NK-92 (cell line): ENCODE results near the gene AFG1L.
"Not testable (repeated sequence)": the region's sequence is repeated elsewhere in the genome, so short reads cannot be mapped to it uniquely, and the experiment has no call there.

Experiments used
- DNase-seq: peaks from one replicate; lab custom pipeline; 2025; ENCODE audit not compliant: unreplicated experiment; lab: John Stamatoyannopoulos, UW

AFG1L gene

DNA sequence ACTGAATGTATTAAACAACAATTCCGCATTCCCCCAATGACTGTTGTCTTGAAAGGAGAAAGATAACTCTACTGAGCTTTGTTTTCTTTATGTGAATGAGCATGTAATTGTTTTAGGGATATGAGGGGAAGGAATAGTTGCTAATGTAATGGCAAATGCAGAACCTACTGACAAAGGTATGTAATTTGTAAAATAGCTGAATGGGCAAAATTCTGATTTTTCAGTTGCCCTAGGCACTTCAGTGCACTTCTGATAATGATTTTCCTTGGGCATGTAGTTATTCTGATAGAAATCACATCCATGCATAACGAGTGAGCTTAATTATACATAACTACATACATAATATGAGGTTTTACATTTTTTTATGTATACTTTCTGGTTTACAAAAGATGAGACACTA lies 212.5 kb downstream of the AFG1L start:
- no peak for DNase-seq

DNA sequence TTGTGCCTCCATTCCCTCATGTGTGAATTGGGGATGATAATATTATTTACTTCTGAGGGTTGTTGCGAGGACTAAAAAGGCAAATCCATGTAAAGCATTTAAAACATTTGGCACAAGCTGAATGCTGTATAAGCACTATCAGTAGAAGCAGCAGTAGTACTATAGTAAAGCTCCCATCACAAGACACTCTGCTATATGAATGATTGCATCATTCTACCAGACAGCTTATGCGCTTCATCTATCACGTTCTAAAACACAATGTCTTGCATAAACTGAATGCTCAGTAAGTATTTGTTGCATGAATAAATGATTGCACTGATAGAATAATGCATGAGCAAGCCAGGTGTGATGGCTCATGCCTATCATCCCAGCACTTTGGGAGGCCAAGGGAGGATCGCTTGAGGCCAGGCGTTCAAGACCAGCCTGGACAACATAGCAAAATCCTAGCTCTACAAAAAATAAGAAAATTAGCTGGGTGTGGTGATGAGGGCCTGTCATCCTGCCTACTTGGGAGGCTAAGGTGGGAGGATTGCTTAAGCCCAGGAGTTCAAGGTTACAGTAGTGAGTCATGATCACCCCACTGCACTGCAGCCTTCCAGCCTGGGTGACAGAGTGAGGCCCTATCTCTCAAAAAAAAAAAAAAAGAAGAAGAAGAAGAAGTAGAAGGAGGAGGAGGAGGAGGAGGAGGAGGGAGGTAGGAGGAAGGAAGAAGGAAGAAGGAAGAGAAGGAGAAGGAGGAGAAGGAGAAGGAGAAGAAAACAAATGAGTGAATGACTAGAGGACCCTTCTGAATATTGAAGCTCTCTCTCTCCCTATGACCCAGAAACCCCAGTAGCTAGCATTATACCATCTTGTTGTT lies 215.8 kb downstream of the AFG1L start:
- no peak for DNase-seq

DNA sequence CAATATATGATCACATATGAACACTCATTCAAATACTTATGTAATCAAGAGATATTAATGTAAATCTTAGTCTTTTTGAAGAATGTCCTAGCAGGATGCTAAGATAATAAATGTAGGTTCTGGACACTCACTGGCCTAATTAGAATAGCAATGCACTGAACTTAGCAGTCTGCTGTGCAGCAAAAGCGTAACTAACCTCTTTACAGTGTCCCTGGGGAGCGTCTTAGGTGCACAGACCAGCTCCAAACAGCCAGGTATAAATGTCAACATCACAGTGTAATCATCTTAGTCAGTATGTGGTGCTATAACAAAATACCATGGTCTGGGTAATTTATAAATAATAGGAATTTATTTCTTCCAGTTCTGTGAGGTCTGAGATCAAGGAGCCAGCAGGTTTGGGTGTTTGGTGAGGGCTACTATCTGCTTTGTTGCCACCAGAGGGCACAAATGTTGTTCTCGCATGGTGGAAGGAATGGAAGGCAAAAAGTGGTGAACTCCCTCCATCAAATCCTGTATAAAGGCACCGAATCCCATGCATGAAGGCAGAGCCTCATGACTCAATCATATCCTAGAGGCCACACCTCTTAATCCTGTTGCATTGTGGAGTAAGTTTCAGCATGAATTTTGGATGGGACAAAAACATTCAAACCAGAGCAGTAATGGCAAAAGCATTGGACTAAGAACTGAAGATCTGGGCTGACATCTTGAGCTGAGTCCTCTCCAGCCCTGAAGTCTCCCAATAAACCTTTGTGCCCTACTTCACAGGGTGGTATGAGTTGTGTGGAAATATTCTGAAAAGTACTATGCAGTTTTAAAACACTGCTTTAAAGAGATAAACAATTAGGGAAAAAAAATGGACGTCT lies 224.1 kb downstream of the AFG1L start:
- no peak for DNase-seq

DNA sequence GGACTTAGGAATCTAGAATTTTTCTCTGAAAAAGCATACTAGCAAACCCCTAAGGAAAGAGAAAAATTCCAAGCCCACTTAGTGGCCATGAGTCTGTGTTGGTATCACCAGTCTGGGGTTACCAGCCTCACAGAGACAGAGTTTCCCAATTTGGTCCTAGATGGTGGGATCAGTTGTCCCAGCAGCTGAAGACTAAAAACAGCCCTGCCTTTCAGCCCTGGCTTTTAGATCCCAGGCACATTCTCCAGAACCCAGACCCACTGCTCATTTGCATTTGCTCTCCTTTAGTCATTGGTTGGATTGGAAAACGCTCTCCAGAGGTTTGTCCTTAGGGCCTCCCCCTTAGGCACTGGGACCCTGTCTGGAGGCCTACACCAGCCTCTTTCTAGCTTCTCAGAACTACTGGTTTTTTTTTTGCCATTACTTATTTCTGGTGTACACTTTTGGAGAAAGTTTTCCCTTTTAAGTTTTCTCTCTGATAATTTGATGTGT lies 226.8 kb downstream of the AFG1L start:
- DNase-seq, result no peak

DNA sequence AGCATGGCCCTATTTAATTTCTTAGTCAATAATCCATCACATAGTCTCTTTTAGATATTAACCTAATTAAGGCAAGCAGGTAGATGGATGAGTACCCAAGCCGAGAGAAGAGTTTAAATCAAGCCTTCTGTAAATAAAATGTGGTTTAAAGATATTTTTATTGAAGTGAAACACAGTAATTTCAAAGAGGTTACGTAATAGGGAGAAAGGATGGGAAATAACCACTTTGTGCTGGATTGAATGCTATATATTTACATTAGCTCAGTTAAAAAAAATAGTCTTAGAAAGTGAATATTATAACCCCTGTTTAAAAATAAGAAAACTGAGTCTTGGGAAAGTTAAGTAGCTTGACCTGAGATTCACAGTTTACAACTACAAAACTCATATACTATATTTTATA lies 228.8 kb downstream of the AFG1L start:
- DNase-seq, result no peak

DNA sequence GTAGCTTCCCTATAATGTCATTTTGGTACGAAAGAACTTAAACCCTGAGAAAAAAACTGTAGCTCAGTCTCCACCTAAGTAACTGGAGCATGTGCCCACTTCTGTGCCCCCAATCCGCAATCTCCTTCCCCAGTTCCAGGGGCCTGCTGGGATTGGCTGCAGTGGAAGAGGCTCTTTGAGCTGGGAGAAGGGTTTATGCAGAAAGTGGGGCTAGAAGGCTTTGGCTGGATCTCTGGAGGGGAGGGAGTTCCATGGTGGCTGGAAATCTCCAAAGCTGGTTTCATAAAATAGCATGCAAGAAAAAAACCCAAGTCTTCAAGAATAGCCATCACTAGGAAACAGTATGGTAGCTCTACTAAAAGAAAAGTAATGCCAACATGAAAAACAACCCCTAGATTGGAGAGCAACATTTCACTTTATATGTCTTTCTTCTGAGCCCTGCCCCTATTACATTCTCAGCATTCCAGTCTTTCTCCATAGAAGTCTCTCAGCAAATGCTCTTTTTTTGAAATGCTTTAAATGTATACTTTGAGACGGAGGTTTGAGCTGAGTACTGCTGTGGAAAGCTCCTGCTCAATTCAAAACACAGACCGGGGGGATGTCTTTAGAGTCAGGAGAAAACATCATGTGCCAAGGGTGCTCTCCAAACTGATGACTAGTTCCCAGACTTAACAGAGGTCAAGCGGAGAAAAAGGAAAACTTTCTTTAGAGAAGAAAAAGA lies 229.8 kb downstream of the AFG1L start:
- DNase-seq, result no peak

DNA sequence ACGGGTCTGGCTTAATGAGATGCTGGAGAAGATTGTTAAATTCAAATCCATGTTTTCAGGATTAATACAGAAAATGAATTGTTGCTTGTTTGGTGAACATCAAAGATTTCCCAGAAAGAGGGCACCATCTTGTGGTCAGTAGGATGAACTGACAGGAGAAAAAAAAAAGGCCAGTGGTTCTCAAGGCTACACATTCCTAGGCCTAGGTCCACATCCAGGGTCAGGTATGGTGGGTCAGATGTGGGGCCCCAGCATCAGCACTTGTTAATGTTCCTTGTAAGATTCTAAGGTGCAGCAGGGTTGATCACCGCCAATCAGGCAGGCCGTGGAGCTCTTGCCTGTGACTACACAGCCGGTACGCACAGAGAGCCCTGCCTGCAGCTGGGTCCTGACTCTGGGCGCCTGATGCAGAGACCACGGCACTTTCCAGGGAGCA lies 231.9 kb downstream of the AFG1L start:
- DNase-seq, result no peak

DNA sequence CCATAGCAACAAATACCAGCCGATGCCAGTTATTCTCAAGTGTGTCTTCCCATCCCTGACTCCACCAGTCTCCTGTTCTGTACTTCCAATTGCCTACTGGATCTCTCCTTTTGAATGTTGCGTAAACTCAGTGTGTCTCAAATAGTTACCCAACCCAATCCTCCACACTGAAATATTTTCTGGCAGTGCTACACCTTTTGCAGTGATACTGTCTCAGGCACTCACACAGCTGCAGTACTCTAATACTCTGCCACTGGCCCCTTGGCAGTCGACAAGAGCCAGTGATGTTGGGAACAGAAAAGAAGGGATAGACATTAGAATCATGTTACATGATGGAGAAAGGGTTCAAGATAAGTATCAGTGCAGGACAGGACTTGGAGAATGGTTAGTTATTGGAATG lies 234.0 kb downstream of the AFG1L start:
- no peak for DNase-seq

DNA sequence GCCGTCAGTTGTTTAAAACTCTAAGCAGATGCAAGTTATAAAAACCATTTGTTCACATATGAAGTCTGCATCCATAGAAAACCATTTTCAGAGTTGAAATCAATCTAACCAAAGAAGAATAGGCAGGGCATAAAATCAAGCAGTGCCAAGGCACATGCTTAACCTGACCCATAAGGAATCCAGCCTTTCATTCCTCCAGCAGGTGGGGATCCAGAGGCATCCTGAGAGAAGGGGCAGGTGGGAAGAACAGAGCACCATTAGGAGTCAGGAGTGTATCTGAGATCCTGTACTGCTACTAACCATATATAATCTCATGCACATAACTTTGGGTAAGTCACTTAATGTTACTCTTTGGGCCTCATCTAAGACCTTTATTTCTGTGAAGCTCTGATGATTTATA lies 236.5 kb downstream of the AFG1L start:
- no peak for DNase-seq

DNA sequence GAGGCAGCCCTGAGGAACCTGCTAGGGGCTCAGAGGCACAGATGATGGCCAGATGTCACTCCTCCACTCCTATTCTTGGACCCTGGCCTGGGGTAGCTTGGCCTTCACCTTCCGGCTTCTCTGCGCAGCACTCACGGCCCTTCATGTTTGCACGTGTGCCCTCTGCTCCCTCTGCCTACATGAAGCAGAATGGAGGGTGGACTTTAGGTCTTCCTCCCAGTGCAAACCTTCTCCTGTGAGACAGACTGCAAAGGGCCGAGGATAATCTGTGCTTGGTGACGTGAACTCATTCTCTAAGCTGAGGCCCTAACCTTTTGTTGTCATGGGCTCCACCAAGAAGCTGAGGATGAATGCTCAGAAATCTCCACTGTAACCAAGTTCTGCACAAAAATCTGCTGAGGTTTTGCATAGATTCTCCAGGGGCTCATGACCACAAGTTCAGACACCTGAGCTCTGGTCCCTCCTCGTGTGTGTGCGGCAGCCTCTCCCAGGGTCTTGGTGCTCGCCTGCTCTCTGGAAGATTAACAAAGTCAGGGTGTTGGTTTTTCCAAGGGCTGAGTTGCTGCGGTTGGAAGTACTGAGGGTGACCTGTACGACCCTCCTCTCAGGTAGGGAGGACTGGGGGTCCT lies 240.4 kb downstream of the AFG1L start:
- no peak for DNase-seq

DNA sequence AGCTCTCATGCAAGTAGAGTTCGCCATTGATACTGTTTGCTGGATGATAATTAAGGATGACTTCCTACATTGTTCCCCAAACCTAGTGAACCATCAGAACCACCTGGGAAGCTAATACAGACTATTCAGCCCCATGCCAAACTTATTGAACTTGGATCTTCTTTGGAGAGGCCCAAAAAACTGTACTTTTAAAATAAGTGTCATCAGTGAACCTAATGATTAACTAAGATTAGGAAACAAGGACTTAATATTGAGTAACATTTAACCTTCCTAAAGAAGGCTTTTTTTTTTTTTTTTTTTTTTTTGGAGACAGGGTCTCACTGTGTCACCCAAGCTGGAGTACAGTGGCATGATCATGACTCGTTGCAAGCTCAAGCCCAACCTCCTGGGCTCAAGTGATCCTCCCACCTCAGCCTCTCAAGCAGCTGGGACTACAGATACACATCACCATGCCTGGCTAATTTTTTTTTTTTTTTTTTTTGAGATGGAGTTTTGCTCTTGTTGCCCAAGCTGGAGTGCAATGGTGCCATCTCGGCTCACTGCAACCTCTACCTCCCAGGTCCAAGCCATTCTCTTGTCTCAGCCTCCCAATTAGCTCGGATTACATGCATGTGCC lies 241.2 kb downstream of the AFG1L start:
- DNase-seq, result not testable (repeated sequence)

DNA sequence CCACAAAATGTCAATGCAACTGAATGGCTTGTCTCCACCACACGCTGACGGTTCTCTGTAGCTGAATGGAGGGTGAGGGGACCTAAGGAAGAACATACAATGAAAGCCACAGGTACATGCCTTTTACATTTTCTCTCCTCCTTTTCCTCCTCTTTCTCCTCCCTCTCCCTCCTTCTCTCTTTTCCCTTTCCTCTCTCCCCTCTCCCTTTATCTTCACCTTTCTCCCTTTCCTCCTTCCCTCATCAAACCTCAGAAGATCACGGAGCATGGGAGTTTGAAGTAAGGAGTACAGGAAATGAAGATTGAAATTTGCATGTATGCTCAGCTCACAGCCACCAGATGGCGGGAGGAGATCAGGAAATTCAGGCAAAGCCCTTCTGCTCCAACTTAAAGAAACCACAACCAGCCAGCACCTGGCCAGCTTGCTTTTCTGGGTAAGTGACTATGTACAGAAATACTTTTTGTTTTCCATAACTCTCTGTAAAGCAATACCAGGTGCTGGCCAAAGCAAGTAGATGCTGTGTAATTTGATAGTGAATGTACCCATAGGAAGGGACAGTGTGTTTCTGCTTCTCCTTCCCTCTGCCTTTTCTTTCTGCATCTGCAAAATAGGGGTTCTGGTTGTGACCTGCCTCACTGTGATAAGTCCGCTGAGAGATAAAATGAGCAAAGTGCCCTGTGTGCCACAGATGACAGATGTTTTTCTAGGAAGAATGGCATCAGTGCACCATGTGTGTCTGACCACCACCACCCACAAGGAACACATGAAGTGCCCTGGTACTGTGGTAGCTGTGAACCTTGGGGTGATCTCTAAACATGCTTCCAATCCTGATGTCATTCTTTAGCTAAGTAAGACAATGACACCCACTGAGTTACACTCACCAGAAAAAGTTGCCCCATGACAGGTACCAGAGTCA lies 247.2 kb downstream of the AFG1L start:
- DNase-seq, result no peak

DNA sequence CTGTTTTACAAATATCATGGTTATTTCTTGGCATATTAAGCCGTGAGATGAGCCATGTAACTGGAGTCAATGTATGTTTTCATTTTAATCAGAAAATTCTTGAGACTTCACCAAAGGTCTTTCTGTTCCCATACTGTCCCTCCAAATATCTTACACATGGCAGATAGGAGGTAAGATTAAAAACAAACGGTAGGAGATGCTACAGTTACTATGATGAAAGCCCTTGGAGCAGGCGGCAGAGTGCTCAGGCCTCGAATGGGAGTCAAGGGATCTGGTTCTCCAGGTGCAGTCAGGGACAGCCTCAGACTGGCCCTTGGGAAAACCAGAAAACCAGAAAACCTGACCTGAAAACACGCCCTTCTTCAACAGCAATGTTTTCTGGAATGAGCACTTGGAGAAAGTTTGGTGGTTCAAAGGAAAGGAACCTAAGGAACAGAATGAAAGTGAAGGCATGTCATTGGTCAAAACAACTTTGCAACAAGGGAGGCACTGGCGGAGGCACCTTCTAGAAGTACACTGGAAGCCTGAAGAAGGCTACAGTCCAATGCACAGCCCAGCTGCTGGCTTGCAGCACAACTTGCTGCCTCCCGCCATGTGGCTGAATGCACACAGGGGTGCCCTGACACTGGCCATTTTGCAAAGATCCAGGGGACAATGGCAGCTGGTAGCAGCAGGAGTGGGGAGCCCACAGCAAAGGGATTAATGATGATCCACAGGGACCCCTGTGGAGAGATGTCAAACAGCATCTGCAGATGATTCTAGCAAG lies 248.5 kb downstream of the AFG1L start:
- DNase-seq, result no peak

DNA sequence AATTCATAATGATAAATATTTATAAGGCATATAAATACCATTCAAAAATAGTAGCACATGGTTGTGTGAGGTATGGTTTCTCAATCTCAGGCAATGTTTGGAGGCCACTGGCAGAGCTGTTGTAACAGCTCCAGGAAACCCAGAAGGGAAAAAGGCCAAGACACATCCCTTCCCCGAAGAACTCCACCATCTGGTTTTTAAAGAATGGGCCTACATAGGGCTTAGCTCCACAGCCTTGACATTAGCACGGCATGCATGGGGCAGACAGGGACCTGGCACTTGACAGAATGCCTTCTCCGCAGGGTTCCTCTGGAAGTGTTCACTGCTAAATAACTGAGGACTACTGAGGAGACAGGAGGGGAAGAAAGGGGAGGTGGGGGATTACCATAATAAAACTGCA lies 249.8 kb downstream of the AFG1L start:
- DNase-seq, result no peak

DNA sequence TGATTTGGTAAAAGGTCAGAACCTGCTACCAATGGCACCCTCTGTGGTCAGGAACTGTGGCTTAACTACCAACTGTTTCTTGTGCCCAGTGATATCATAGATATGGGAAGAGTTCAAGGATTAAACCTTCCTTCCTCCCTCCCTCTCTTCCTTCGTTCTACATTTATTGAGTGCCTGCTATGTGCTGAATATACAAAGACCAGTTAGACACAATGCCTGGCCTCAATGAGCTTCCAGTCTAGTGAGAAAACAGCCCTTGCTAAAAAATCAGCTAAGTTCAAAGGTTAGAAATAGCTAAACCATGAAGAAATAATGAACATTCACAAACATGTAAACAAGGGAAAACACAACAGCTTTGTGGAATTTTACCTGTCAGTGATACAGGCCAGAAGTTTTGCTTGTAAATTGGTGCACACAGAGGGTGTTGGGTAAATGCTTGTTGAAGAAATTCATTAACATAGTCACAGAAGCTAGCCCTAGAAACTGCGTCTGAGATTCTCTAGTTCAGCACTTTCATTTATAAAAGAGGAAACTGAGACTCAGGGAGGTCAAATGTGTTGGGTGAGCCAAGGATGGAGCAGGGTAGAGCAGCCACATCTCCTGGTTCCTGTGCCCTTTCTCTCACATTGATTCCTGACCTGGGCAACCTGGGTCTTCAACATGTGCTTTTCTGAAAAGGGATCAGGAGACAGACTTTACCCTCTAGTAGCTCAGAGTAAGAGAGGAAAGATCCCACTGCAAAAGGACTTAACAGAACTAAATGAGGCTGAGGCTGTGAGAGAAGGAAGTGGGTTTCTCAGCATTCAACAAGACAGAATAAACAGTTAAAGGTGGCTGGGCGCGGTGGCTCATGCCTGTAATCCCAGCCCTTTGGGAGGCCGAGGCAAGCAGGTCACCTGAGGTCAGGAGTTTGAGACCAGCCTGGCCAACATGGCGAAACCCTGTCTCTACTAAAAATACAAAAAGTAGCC lies 251.5 kb downstream of the AFG1L start:
- DNase-seq, result no peak

DNA sequence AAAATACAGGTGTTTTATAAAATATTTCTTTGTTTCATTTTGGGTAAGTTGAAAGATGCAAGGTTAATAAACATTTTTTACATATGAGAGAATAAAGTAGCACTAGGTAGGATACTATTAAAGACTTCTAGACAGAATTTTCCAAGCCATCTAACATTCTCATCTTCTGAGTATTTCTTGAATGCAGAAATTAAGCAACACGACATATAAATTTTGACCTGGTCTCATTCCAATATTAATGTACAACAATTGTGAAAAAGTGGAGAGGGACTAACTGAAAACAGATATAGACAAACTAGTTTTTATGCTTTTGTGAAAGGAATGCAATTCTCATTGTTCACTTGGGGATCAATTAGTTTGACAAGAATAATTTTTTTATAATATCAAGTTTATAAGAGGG lies 254.4 kb downstream of the AFG1L start:
- DNase-seq, result no peak

DNA sequence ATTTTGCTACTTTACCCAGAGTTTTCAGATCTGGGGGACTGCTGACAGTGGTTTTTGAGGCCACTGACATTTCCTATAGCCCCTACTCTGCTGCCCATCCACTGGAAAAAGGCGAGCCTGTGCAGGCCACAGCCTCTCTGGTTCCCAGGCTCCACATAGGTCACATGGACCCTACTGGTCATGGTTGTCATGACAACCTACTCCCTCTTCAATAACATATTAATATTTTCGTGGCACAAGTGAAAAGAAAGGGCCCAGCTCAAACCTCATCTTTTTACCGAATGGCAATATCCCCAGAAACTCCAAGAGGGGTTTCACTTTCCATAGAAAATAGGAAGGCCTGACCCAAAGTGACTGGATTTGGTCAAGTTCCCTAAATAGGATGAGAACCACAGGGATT lies 254.9 kb downstream of the AFG1L start:
- DNase-seq, result no peak

DNA sequence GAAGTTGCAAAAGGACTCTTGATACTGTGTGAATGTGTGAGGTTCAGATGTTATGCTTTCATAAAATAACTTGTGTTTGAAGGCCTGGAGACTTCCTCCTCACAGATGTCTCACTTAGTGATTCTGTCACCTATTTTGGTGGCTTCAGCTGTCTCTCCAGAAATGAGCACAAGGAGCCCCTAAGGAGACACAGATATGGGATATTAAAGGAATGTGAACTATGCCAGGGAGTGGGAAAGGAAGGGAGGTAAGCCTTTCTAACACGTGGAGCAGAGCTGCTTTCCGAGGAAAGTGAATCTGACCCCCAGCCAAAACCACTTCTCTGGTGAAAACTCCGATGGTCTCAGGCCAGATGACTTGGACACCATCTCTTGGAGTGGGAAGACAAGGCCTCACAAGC lies 255.4 kb downstream of the AFG1L start:
- no peak for DNase-seq
